ENCODE data around the gene FLOT2.
"Not testable (repeated sequence)": the region's sequence is repeated elsewhere in the genome, so short reads cannot be mapped to it uniquely, and the experiment has no call there.

FLOT2 gene

GRCh38 chr17:28912938-28913333 lies 15.4 kb upstream of the FLOT2 start:
- no peak for DNase-seq

GRCh38 chr17:28912281-28912937 lies 14.9 kb upstream of the FLOT2 start:
- DNase-seq = no peak

- no peak for DNase-seq
These were observed 14.0 kb upstream of the FLOT2 start for GRCh38 chr17:28911411-28912045.

GRCh38 chr17:28910534-28910933 lies 13.0 kb upstream of the FLOT2 start:
- DNase-seq = no peak

DNA sequence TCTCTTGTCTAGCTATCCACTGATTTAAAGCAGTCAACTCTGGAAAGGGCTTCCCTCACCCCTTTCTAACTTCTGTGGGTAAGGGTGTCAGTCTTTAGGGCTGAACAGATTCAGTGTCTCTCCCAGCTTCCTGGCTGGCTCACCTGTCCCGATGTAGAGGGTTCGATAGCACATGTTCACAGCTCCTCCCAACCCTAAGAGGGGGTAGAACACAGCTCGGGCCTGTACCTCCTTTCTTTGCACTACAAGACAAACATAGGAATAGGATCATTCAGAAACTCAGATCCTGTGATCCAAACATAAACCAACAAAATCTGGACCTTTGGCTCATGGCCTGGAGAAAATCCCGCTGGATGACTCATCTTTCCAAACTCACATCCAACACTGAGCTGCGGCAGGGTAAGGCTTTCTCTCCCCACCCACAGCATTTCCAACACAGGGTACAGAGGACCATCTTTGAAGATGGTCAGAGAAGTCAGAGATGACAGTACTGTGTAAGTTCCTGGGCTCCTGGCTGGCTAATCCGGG lies 11.2 kb upstream of the FLOT2 start:
- DNase-seq = no peak

- no peak for DNase-seq
These were observed 10.4 kb upstream of the FLOT2 start for GRCh38 chr17:28907709-28908475.

- DNase-seq = no peak
These were observed 9.3 kb upstream of the FLOT2 start for GRCh38 chr17:28906706-28907438.

- no peak for DNase-seq
These were observed 8.7 kb upstream of the FLOT2 start for GRCh38 chr17:28906276-28906675.

GRCh38 chr17:28904800-28905199 lies 7.3 kb upstream of the FLOT2 start:
- no peak for DNase-seq

DNA sequence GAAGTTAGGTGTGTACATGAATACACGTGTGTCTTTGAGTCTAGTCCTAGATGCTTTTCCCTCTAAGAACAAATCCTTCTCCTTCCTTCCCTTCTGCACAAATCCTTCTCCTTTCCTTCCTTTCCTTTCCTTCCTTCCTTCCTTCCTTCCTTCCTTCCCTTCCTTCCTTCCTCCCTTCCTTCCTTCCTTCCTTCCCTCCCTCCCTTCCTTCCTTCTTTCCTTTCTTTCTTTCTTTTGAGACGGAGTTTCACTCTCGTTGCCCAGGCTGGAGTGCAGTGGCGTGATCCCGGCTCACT lies 6.0 kb upstream of the FLOT2 start:
- not testable (repeated sequence) for DNase-seq

- peak; percentile 95 for DNase-seq
These were observed 5.4 kb upstream of the FLOT2 start, which contains the start of gene DHRS13 for GRCh38 chr17:28902819-28903545. Gene DHRS13, minus strand, starts transcription at chr17:28903079. Its CDS starts 135 bp downstream, at chr17:28902944.

GRCh38 chr17:28901866-28902818 lies 4.6 kb upstream of the FLOT2 start:
- DNase-seq = no peak

DNA sequence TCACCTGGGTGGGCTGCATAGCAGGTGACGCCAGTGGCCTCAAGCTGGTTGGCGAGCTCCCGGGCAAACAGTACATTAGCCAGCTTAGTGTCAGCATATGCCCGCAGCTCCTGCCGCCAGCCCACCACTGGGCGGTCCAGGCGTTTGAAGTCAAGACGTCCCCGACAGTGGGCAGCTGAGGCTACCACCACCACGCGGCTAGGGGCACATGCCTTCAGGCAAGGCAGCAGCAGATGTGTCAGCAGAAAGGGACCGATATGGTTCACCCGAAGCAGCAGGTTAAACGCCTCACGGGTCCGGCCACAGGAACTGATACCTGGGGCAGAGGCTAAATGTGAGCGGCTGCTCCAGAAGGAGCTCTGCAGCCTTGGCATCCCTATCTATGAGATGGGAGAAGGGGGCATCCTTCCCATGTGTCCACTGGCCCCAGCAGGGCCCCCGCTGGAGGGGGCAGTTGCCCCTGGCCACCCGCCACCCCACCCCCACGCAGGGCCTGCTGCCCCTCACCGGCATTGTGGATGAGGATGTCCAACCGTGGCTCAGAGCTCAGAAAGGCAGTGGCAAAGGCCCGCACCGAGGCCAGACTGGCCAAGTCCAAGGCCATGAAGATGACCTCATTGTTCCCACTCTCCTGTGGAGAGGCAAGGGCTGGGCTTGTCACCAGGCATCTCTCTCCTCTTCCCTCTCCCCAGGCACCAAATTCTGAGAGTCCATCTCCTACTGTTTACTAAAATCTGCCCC lies 3.6 kb upstream of the FLOT2 start:
- no peak for DNase-seq

DNA sequence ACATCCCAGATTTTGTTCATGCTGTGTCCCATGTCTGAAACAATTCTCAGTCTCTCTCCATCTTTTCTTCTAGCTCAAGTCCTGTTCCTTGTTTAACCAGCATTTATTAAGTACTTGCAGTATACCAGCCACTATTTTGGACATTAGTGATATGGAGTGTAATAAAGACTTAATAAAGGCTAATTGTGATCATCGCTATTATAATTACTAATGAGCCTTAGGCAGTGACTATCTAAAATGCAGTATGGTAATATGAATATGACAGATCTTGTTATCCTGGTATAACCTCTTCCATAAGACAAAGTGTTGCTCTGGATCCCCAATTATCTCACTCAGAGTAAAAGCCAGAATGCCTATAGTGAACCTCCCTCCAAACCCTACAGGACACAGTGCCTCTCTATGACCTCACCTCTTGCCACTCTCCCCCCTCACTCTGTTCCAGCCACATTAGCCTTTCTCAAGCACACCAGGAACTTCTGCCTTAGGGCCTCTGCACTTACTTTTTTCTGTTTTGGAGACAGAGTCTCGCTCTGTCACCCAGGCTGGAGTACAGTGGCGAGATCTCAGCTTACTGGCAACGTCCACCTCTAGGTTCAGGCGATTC lies 1.8 kb upstream of the FLOT2 start:
- DNase-seq = peak; percentile 4

DNA sequence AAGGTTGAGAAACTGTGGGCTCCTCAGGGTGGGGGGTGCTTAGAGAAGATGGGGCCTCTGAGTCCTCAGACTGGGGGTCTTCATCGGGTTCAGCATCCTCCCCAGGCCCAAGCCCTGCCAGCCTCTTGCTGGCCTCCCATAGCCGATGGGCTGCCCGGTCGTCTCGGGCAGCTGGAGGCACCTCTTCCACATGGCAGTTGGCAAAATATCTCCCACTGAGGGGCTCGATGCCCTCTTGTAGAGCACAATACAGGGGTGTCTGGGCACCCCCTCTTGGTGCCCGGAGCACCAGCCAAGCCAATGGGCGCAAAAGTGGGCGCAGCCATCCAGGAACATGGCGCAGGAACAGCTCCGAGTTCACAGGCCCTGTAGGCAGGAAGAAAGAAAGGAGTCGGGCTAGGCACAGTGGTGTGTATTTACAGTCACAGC lies 1.0 kb upstream of the FLOT2 start:
- DNase-seq = peak; percentile 4

DNA sequence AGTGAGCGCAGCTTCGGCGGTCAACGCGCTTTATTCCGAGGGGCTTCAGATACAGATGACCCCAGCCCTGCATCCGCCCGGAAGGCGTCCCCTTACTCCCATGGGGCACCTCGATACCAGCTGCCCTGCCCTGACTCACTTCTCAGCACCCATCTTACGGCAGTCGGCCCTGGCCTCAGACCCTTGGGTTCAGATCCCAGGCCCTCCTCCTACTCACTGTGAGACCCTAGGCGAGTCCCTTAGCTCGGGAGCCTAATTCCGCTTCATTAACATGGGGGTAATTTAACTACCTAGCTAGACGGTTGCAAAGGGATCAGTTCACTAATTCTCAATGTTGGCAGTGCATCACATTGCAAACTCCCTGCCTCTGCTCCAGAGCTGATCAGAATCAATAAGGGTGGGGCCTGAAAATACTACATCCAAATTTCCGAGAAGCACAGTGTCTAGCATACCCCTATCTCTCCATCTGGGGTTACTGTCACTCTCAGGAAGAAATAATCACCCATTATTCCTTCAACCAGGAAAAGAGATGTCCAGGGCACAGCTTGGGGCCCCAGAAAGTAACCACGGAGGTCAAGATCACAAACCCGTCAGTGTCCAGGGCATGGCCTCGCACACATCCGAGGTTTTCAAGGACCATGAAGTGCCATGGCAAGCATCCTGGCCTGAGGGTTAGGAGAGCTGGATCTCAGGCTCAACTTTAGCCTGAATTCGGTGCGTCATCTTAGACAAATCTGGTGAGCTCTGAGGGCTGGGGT lies 415 bp upstream of the FLOT2 start:
- DNase-seq = peak; percentile 3

GRCh38 chr17:28896491-28896883 lies 1.0 kb downstream of the FLOT2 start:
- DNase-seq = no peak

GRCh38 chr17:28895794-28896447 lies 1.6 kb downstream of the FLOT2 start:
- no peak for DNase-seq
